Activated CD8-positive, alpha-beta memory T cell treated with anti-CD3 and anti-CD28 coated beads for 36 hours (primary cell): ENCODE results near the gene ANKS1A. TPM values are rescaled to one million over a fixed set of nuclear protein-coding genes. Genes with fewer than 3 reads are reported as not detected.
"Not testable (repeated sequence)": the region's sequence is repeated elsewhere in the genome, so short reads cannot be mapped to it uniquely, and the experiment has no call there.

ENCODE experiments used
- CTCF ChIA-PET: fragments of 350-600 bp; sonication (Branson Sonifier 250); formaldehyde crosslinking; loops from one replicate; lab custom pipeline; 2021; ENCODE audit warnings: antibody characterized with exemption; lab: Charles Lee
- POLR2A ChIA-PET: fragments of 350-600 bp; sonication (Branson Sonifier 250); formaldehyde crosslinking; loops from one replicate; lab custom pipeline; 2021; ENCODE audit warnings: antibody characterized with exemption; lab: Charles Lee
- total RNA-seq, 2 experiments: library from RNA; stranded (reverse); gene quantifications; one replicate each; pipeline ENCODE4 v1.2.3, GENCODE V29; 2021

The ANKS1A gene
- total RNA-seq, 2 experiments from 2014 or later = 7.9 to 8.6 TPM

- POLR2A ChIA-PET = interaction anchor here (0.6 kb wide), 1 partner anchor 707 kb away, joined by 3 read pairs; no protein-coding TSS in a partner anchor
- CTCF ChIA-PET = interaction anchor here (0.6 kb wide), 1 partner anchor 79 kb away, joined by 4 read pairs; no protein-coding TSS in a partner anchor
These were observed 204.0 kb downstream of the ANKS1A start for GRCh38 chr6:35093118-35093445.

DNA sequence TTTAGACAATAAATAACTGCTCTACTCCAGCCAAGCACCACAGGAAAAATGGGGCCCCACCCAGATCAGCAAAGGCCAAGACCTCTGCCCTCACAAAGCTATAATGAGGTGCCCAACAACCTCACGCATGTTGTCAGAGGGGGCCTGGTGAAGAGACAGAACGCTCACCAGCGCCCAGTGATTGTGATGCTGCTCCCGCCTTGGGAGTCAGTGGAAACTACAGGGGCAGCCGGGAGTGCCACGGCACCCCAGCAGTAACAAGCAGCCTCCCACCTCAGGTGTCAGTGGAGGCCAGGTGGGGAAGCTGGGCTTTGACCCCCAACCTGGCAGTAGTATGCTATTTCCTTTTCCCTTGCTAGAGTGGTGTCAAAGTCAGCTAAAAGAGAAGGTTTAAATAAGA lies 204.7 kb downstream of the ANKS1A start:
- ChIA-PET POLR2A (no interaction called here), CTCF (interaction anchor here (0.6 kb wide), 1 partner anchor 78 kb away, joined by 4 read pairs; no protein-coding TSS in a partner anchor)

GRCh38 chr6:35094183-35094582 lies 205.1 kb downstream of the ANKS1A start:
- ChIA-PET POLR2A (no interaction called here), CTCF (no interaction called here)

DNA sequence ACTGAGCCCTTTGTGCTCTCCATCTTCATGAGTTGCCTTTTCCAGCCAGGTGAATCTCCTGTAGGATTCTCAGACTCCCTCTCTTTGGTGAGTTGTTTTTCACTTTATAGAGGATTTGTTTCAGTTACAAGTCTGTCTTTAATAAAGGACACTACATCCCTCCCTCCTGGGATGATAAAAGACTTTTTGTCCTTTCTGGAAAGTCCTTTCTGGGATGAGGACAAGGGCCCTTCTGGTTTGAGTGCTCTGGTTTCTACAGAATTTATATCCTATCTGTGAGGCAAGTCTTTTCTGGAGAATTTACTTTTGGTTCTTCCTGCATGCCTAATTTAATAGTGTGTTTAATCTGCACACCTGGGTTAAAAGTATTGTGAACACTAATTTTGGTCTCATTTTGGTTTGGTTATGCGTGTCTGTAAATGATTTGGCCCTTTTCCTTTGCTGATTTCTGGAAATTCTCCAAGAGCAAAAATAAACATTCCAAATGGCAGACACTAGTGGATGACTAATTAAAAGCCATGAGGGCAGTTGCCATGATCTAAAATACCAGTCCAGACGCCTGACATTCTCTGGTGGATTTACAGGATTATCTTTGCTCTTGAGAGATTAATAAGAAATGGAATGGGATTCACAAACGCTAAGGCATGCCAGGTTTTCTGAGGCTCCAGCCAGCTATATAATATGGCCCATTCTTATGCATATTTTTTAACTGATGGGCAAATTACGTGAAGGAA lies 207.2 kb downstream of the ANKS1A start:
- CTCF ChIA-PET = interaction anchor here (0.6 to 1.2 kb wide), 4 partner anchors 109 to 639 kb away, joined by 3 read pairs; no protein-coding TSS in a partner anchor
- POLR2A ChIA-PET = interaction anchor here (0.6 kb wide), 1 partner anchor 18 kb away, joined by 3 read pairs; no protein-coding TSS in a partner anchor

- CTCF ChIA-PET = interaction anchor here (1.1 kb wide), 1 partner anchor 112 kb away, joined by 4 read pairs; no protein-coding TSS in a partner anchor
- POLR2A ChIA-PET = no interaction called here
These were observed 210.1 kb downstream of the ANKS1A start for GRCh38 chr6:35099116-35099515.

GRCh38 chr6:35105078-35105477 lies 216.0 kb downstream of the ANKS1A start:
- POLR2A ChIA-PET = no interaction called here
- CTCF ChIA-PET = no interaction called here

DNA sequence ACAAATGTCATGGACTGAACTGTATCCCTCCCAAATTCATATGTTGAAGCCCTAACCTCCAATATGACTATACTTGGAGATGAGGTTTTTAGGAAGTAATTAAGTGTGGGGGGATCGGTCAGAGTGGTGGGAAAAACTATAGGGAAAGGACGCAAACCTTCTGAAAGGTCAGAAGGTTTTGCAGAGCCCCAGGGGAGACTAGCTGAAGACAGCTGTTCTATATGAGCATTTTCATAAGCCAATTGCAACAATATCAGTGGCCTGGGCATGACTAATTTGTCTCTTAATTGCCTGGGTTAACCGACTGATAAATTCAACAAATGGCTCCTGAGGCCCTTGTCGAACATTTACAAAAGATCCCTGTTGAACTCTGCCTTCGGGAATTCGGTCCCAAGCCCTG lies 217.0 kb downstream of the ANKS1A start:
- POLR2A ChIA-PET = not testable (repeated sequence)
- CTCF ChIA-PET = interaction anchor here (0.7 kb wide), 1 partner anchor 23 kb away, joined by 3 read pairs; no protein-coding TSS in a partner anchor

DNA sequence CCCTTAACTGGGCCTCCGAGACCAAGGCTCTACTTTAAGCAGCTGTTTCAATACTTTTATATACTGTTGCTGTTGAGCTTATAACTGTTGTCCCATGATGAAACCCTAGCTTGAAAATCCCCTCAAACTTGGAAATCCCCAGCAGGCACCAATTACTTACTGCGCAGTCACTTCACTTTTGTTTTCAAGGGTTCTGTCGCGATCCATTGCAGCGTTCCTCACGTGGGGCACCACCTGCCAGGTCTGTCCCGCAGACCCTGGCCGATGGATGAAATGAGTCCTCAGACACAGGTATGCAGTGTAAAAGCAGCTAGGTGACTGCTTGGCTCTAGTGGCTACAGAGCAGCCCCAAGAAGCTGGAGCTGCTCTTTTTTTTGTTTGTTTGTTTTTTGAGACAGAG lies 218.2 kb downstream of the ANKS1A start:
- POLR2A ChIA-PET, CTCF ChIA-PET: not testable (repeated sequence)

GRCh38 chr6:35107761-35108160 lies 218.7 kb downstream of the ANKS1A start:
- CTCF ChIA-PET, POLR2A ChIA-PET: not testable (repeated sequence)

DNA sequence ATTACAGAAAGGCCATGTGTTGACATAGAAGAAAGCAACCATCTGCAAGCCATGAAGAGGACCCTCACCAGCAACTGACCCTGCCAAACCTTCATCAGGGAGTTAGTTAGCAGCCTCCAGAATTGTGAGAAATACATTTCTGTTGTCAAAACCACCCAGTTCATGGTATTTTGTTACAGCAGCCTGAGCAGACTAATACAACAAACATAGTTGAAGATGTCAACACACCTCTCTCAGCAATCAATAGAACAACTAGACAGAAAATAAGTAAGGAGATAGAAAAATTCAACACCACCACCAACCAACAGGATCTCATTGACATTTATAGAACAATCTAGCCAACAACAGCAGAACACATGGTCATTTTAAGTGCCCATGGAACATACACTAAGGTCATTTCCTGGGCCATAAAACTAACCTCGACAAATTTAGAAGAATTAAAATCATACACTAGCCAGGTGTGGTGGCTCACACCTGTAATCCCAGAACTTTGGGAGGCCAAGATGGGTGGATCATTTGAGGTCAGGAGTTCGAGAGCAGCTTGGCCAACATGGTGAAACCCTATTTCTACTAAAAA lies 219.3 kb downstream of the ANKS1A start:
- POLR2A ChIA-PET = no interaction called here
- CTCF ChIA-PET = no interaction called here

DNA sequence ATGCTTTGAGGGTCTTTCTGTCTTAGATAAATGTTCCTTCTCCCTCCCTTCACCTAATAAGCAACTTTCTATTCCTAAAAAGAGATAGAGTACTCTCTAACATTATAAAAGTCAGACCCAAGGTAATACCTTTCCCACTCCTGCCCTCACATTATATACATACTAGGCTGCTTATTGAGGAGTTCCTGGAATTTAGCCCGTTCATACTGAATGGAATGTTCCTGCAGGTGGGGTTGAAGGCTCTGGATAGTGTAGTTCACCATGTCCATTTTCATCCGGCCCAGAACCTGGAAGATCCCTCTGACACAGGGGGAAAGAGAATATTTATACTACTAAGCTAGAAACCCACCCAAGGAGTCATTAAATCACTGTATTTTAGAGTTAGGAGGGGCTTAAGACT lies 231.7 kb downstream of the ANKS1A start:
- ChIA-PET CTCF (interaction anchor here (0.7 kb wide), 1 partner anchor 164 kb away, joined by 4 read pairs; no protein-coding TSS in a partner anchor), POLR2A (no interaction called here)

DNA sequence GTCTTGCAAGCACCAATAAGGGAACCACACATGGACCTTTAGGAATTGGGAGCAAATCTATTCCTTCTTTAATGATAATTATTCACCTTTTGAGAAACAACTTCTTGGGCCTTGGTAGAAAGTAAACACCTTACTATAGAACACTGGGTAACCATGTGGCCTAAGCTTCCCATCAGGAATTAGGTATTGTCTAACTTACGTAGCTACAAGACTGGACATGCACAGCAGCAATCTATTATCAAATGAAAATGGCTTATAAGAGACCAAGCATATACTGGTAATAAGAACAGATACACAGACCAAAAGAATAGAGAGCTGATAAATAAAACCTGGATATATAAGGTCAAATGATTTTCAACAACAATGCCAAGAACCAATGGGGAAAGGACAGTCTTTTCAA lies 235.3 kb downstream of the ANKS1A start:
- CTCF ChIA-PET = interaction anchor here (0.9 kb wide), 1 partner anchor 137 kb away, joined by 3 read pairs; no protein-coding TSS in a partner anchor
- POLR2A ChIA-PET = no interaction called here

DNA sequence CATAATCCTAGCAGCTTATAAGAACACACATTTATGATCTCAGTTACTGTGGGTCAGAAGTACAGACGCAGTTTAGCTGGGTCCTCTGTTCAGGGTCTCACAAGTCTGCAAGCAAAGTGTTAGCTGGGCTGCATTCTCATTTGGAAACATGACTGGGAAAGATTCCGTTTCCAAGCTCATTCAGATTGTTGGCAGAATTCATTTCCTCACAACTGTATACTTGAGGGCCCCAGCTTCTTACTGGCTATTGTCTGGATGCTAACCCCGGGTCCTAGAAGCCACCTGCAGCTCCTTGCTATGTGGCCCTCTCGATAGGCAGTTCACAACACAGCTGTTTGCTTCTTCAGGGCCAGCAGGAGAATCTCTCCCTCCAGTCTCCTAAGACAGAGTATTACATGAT lies 239.0 kb downstream of the ANKS1A start:
- ChIA-PET CTCF (interaction anchor here (0.8 to 2.8 kb wide), 4 partner anchors 12 to 142 kb away, joined by 3 to 8 read pairs (median 5); no protein-coding TSS in a partner anchor), POLR2A (no interaction called here)

DNA sequence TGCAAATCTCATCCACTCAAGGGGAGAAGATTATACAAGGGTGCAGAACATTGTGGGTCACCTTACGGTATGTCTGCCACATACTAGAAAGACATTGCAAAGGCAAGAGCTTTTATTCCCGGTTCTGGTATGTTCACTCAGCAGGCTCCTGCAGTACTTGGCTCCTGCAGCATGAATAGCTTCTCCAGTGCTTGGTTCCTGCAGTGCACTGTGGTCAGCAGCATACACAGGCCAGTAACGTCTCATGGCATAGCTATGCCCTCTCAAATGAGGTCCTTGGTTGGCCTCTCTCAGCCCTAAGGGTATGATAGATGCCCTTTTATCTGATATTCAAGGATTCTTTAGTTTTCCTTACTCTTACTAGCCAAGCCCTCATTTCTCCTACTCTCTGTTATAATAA lies 239.4 kb downstream of the ANKS1A start:
- ChIA-PET CTCF (interaction anchor here (0.5 to 2.8 kb wide), 5 partner anchors 12 to 142 kb away, joined by 3 to 8 read pairs (median 4); no protein-coding TSS in a partner anchor), POLR2A (no interaction called here)

DNA sequence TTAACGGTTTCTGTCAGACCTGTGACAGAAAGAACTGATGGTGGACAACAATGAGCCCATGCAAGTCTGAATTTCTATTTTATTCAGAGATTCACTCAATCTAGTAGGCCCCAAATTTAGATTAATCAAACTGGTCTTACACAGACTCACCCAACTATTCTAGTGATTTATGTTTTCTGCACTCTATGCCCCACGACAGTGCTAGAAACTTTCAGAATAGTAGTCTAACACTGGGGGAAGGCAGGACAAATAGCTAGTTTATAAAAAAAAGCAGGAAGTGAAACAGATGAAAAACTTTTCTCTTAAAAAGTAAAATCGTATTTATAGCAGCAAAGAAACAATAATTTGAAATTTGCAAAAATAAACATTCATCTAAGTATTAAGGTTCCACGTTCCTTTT lies 247.1 kb downstream of the ANKS1A start:
- POLR2A ChIA-PET = no interaction called here
- CTCF ChIA-PET = interaction anchor here (0.6 kb wide), 1 partner anchor 12 kb away, joined by 4 read pairs; no protein-coding TSS in a partner anchor

GRCh38 chr6:35138191-35138590 lies 249.1 kb downstream of the ANKS1A start:
- POLR2A ChIA-PET = not testable (repeated sequence)

DNA sequence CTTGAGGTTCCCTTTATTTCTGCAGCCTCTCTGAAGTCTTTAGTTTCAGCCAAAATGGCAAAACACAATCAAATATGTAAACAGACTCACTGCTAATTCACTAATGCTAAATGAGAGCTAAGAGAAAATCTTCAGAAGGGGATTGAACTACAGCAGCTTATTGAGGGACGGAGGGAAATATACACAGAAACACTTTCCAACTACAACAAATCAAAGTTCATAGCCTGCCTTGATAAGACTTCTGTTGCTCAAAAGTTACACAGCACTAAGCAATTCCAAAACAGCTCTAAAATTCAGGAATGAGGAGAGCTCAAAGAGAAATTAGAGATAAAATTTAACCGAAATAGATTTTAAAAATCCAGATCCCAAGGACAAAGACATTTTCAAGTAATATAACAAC lies 250.4 kb downstream of the ANKS1A start:
- CTCF ChIA-PET = interaction anchor here (0.6 to 2.1 kb wide), 16 partner anchors 9 to 1104 kb away, joined by 3 to 10 read pairs (median 4); no protein-coding TSS in a partner anchor
- POLR2A ChIA-PET = no interaction called here

More at GRCh38 chr6:35138191-35138590, 249.1 kb downstream of the ANKS1A start:
- CTCF ChIA-PET = interaction anchor here (0.6 to 1.1 kb wide), 2 partner anchors 140 to 167 kb away, joined by 3 to 4 read pairs; no protein-coding TSS in a partner anchor

DNA sequence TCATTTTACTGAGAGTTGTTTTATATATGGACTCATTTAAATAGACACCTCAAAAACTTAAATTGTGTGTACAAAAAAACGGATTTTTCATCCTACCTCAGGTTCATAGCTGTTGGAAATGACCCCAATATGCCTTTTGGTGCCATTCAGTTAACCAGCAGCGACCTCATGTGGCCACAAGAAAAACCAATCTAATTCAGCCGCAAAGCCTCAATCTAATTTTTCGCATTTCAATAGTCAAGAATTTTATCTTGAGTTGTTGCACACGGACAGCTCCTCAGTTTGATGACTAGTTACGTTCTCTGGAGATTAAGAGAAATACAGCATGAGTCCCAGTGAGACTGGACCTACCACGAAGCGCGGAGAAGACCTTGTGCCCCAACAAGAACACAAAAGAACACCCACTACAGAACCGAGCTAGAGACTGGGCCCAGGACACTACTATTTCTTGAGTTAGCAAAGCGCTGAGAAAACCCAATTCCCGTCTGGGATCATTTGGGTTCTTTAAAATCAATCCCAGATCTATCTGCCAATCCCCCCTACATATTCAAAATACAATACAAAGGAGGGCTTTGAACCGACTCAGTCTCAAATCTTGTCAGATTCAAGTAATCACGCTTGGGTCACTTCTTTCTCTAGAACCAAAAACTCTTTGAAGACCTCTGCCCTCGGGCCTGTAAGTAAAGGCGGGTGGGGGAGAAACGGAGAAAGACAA lies 251.0 kb downstream of the ANKS1A start:
- ChIA-PET POLR2A (no interaction called here), CTCF (interaction anchor here (0.8 to 2.1 kb wide), 16 partner anchors 8 to 165 kb away, joined by 3 to 10 read pairs (median 4); no protein-coding TSS in a partner anchor)

- POLR2A ChIA-PET = no interaction called here
- CTCF ChIA-PET = interaction anchor here (1.0 to 2.1 kb wide), 11 partner anchors 10 to 157 kb away, joined by 3 to 10 read pairs (median 5); no protein-coding TSS in a partner anchor
These were observed 251.6 kb downstream of the ANKS1A start for GRCh38 chr6:35140639-35141006.
